CD4-positive, alpha-beta memory T cell (primary cell): ENCODE data around the gene STARD7. TPM values are rescaled to one million over a fixed set of nuclear protein-coding genes. Genes with fewer than 3 reads are reported as not detected.

Source experiments
- CTCF ChIA-PET: fragments of 350-600 bp; sonication (Branson Sonifier 250); formaldehyde crosslinking; loops from one replicate; lab custom pipeline; 2021; ENCODE audit warnings: inconsistent platforms; ENCODE audit not compliant: partially characterized antibody; lab: Charles Lee
- POLR2A ChIA-PET: fragments of 350-600 bp; sonication (Branson Sonifier 250); formaldehyde crosslinking; loops from one replicate; lab custom pipeline; 2021; ENCODE audit not compliant: partially characterized antibody; lab: Charles Lee
- DNase-seq, 5 donors: peaks; one replicate each; pipeline versions ENCODE4 v3.0.0 to v3.0.0-alpha.2; 2020 to 2022; ENCODE audit warnings: mixed read lengths in 1 of 5
- H3K27ac ChIP-seq: one replicate; pipeline ENCODE4 v1.7.0; 2013; ENCODE audit warnings: low read depth, low read length
- H3K27me3 ChIP-seq: 2 replicates; pipeline ENCODE4 v1.7.0; 2013; ENCODE audit warnings: mild to moderate bottlenecking, low read length, moderate library complexity; ENCODE audit not compliant: insufficient read depth
- H3K36me3 ChIP-seq: 2 replicates; pipeline ENCODE4 v1.7.0; 2013; ENCODE audit warnings: mild to moderate bottlenecking, low read length, moderate library complexity; ENCODE audit not compliant: insufficient read depth
- H3K4me1 ChIP-seq: 2 replicates; pipeline ENCODE4 v1.7.0; 2013; ENCODE audit warnings: mild to moderate bottlenecking, low read length, moderate library complexity; ENCODE audit not compliant: insufficient read depth
- H3K4me3 ChIP-seq, 2 donors: one replicate each; pipeline ENCODE4 v1.7.0; 2013; ENCODE audit warnings: low read length in 2 of 2, mild to moderate bottlenecking in 1 of 2
- H3K9me3 ChIP-seq, 2 donors: one replicate each; pipeline ENCODE4 v1.7.0; 2013; ENCODE audit warnings: low read length in 2 of 2, control low read depth in 1 of 2; ENCODE audit not compliant: control insufficient read depth in 1 of 2
- H3K27ac Mint-ChIP-seq, 7 donors: one replicate each; pipeline ENCODE4 v1.8.0; 2020 to 2021; ENCODE audit warnings: mixed read lengths in 7 of 7, mild to moderate bottlenecking in 6 of 7, inconsistent platforms in 3 of 7, moderate library complexity in 3 of 7
- H3K27me3 Mint-ChIP-seq, 2 donors: one replicate each; pipeline ENCODE4 v1.8.0; 2020 to 2021; ENCODE audit warnings: mixed read lengths in 2 of 2
- H3K36me3 Mint-ChIP-seq, 2 donors: one replicate each; pipeline ENCODE4 v1.8.0; 2020 to 2021; ENCODE audit warnings: mixed read lengths in 2 of 2, inconsistent platforms in 1 of 2, mild to moderate bottlenecking in 1 of 2
- H3K4me1 Mint-ChIP-seq, 4 donors: one replicate each; pipeline ENCODE4 v1.8.0; 2020 to 2021; ENCODE audit warnings: mixed read lengths in 4 of 4, mild to moderate bottlenecking in 1 of 4
- H3K4me3 Mint-ChIP-seq, 8 donors: one replicate each; pipeline ENCODE4 v1.8.0; 2020 to 2021; ENCODE audit warnings: mixed read lengths in 8 of 8, mild to moderate bottlenecking in 7 of 8, moderate library complexity in 6 of 8, inconsistent platforms in 3 of 8
- H3K9me3 Mint-ChIP-seq, 8 donors: one replicate each; pipeline ENCODE4 v1.8.0; 2020 to 2021; ENCODE audit warnings: mixed read lengths in 8 of 8, mild to moderate bottlenecking in 5 of 8, inconsistent platforms in 3 of 8, moderate library complexity in 1 of 8
- intact Hi-C: fragments of 100-400 bp; cut with micrococcal nuclease; formaldehyde crosslinking; loops from one replicate; pipeline ENCODE4 v1.15.1; 2023
- polyA plus RNA-seq, 2 donors: library from polyadenylated mRNA; unstranded; fragments of 300-500 nt; fragmentation: Illumina TruSeq; gene quantifications; one replicate each; pipeline ENCODE4 v1.2.3, GENCODE V29; 2021
- total RNA-seq, 2 experiments: library from RNA; stranded (reverse); gene quantifications; one replicate each; pipeline ENCODE4 v1.2.3, GENCODE V29; 2021

STARD7 gene
- total and polyA plus RNA-seq, 4 experiments from 2014 or later, result 84.9 to 196 (median 101) TPM

DNA sequence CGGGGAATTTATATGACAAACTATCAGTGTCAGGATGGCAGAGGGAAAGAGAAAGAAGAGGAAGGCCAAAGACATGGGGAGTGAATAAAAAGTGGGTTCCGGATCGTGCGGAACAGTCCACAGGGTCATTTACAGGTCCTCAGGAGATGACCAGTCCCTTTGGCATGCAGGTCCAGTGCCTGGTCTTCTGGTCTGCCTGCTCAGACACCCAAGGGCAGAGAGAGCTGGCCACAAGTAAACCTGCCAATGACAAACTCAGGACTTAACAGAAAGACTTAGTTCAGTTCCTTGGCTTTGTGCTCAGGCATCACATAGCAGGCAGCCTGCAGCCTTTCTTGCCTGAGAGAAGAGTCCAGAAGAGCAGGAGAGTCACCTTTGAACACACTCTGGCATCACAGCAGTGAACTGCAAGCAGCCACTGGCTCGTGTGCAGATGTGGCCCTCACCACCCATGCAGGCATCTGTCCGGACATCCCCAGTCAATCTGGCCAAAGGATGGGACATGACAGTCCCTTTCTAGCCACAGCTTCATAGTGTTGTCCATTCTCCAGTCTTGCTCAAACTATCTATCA, 43.2 kb upstream of the STARD7 start:
- H3K9me3 Mint-ChIP-seq, result no peaks in the 10 kb centered on the region
- H3K36me3 ChIP-seq, result peaks cover 41% of the 10 kb centered on the region
- no peak overlapping the region for H3K27ac ChIP-seq
- H3K4me3 Mint-ChIP-seq, result no peak overlapping the region
- peaks cover 7% of the 10 kb centered on the region for H3K4me1 ChIP-seq
- no peaks in the 10 kb centered on the region for H3K27me3 Mint-ChIP-seq
- H3K27ac Mint-ChIP-seq, result peak overlapping the region in 6 of 7 donors; percentile 17 to 87 (median 54)
- ChIA-PET POLR2A (interaction anchor here (1.6 kb wide), 1 partner anchor 10 kb away, joined by 4 read pairs; no protein-coding TSS in a partner anchor), CTCF (no interaction called here)
- peaks cover 10 to 20% (median 17%) of the 10 kb centered on the region in 4 donors for H3K4me1 Mint-ChIP-seq
- DNase-seq, result no peak
- peaks cover 31 to 54% of the 10 kb centered on the region in 2 donors for H3K36me3 Mint-ChIP-seq
- H3K27me3 ChIP-seq, result no peaks in the 10 kb centered on the region
- no peaks in the 10 kb centered on the region for H3K9me3 ChIP-seq
- intact Hi-C loops, result no loop called here
- H3K4me3 ChIP-seq, result no peak overlapping the region

DNA sequence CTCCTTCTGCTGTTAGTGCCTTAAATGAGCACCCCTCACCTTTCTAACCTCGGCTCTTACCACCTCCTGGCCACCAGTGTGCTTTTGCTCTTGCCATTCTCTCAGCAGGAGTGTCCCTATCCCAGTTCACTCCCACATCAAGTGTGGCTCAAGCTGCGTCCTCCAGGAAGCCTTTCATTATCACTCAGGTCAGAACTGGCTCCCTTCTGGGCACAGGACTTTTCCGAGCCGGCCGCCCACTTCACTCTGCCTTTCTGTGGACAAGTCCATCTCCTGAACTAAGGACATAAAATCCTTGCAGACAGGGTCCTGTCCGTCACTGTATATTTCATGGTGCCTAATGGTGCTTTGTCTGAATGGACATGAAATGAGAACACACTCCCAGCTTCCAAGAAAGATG, 41.6 kb upstream of the STARD7 start:
- no peak for DNase-seq
- H3K27ac ChIP-seq, result no peak overlapping the region
- Mint-ChIP-seq H3K4me1 (peaks cover 19 to 29% (median 25%) of the 10 kb centered on the region in 4 donors), H3K36me3 (peaks cover 23 to 44% of the 10 kb centered on the region in 2 donors), H3K9me3 (no peaks in the 10 kb centered on the region), H3K4me3 (no peak overlapping the region), H3K27ac (peak overlapping the region in 6 of 7 donors; percentile 5 to 85 (median 42)), H3K27me3 (no peaks in the 10 kb centered on the region)
- peaks cover 18% of the 10 kb centered on the region for H3K4me1 ChIP-seq
- H3K27me3 ChIP-seq, result no peaks in the 10 kb centered on the region
- H3K9me3 ChIP-seq, result no peaks in the 10 kb centered on the region
- ChIA-PET POLR2A (no interaction called here), CTCF (interaction anchor here (2.0 kb wide), 1 partner anchor 11 kb away, joined by 4 read pairs; no protein-coding TSS in a partner anchor)
- peaks cover 35% of the 10 kb centered on the region for H3K36me3 ChIP-seq
- intact Hi-C loops, result no loop called here
- no peak overlapping the region for H3K4me3 ChIP-seq

DNA sequence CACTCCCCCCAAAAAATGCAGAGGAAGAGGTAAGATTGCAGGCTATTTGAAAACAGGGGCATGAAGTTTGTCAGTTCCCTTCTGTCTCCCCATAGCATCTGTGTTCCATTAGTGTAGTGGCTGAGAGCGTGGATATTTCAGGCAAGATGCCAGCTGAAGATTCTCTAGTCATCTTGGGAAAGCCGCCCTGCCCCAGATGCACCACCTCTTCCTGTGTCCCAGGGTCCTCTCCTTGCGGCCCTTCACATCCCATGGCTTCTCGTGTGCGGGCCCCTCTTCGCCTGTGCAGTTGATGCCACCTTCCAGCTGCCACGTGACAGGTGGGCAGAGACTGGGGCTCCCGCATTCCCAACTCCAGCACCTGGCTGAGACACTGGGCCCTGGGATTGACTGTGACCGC, 41.0 kb upstream of the STARD7 start:
- no peaks in the 10 kb centered on the region for H3K27me3 ChIP-seq
- H3K4me3 ChIP-seq, result no peak overlapping the region
- no peaks in the 10 kb centered on the region for H3K9me3 ChIP-seq
- H3K36me3 ChIP-seq, result peaks cover 29% of the 10 kb centered on the region
- Mint-ChIP-seq H3K4me1 (peaks cover 22 to 32% (median 26%) of the 10 kb centered on the region in 4 donors), H3K4me3 (no peak overlapping the region), H3K27me3 (no peaks in the 10 kb centered on the region), H3K36me3 (peaks cover 21 to 39% of the 10 kb centered on the region in 2 donors), H3K9me3 (no peaks in the 10 kb centered on the region), H3K27ac (peak overlapping the region in 6 of 7 donors; percentile 4 to 74 (median 16))
- peaks cover 18% of the 10 kb centered on the region for H3K4me1 ChIP-seq
- H3K27ac ChIP-seq, result no peak overlapping the region
- intact Hi-C loops, result no loop called here
- ChIA-PET CTCF (interaction anchor here (2.0 kb wide), 1 partner anchor 12 kb away, joined by 4 read pairs; no protein-coding TSS in a partner anchor), POLR2A (no interaction called here)
- no peak for DNase-seq

DNA sequence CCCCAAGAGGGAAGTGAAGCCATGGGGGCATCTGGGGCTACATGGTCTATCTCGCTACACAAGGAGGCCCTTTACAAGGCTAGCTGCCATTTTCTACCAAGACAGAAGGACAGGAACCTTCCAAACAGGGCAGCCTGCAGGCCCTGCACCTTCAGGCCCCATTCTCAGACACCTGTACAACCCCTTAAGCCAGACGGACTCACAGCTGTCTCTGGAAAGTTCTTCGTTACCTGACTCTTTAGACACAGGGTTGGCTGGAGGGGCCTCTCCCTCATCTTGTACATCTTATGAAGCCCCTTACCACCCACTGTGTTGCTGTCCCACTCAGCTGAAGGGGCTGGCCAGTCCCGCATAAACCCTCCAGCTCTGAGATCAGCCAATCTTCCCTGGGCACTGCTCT, 40.0 kb upstream of the STARD7 start:
- peaks cover 20% of the 10 kb centered on the region for H3K36me3 ChIP-seq
- H3K4me1 Mint-ChIP-seq, result peaks cover 21 to 30% (median 26%) of the 10 kb centered on the region in 4 donors
- no peak overlapping the region for H3K4me3 ChIP-seq
- H3K4me1 ChIP-seq, result peaks cover 18% of the 10 kb centered on the region
- POLR2A ChIA-PET, result interaction anchor here (1.3 kb wide), 1 partner anchor 27 kb away, joined by 3 read pairs; no protein-coding TSS in a partner anchor
- no peak overlapping the region for H3K4me3 Mint-ChIP-seq
- no peaks in the 10 kb centered on the region for H3K27me3 Mint-ChIP-seq
- H3K27ac ChIP-seq, result no peak overlapping the region
- no peaks in the 10 kb centered on the region for H3K9me3 ChIP-seq
- peaks cover 14 to 29% of the 10 kb centered on the region in 2 donors for H3K36me3 Mint-ChIP-seq
- peak overlapping the region in 3 of 7 donors; percentile 36 to 48 (median 46) for H3K27ac Mint-ChIP-seq
- no peak for DNase-seq
- CTCF ChIA-PET, result no interaction called here
- no peaks in the 10 kb centered on the region for H3K9me3 Mint-ChIP-seq
- intact Hi-C loops, result no loop called here
- H3K27me3 ChIP-seq, result no peaks in the 10 kb centered on the region

DNA sequence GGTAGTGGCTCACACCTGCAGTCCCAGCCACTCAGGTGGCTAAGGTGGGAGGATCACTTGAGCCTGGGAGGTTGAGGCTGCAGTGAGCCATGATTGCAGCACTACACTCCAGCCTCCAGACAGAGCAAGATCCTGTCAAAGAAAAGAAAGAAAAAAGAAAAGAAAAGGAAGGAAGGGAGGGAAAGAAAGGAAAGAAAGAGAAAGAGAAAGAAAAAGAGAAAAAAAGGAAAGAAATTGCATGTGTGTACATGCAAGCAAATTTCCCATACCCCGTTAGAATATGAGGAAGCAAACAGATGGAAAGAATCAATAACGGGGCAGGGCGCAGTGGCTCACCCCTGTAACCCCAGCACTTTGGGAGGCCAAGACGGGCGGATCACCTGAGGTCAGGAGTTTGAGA, 39.3 kb upstream of the STARD7 start:
- no peak for DNase-seq
- Mint-ChIP-seq H3K9me3 (no peaks in the 10 kb centered on the region), H3K36me3 (peaks cover 9 to 23% of the 10 kb centered on the region in 2 donors), H3K27ac (peak overlapping the region in 5 of 7 donors; percentile 12 to 72 (median 64)), H3K4me3 (no peak overlapping the region), H3K27me3 (no peaks in the 10 kb centered on the region), H3K4me1 (peaks cover 22 to 33% (median 27%) of the 10 kb centered on the region in 4 donors)
- Histone ChIP-seq H3K36me3 (peaks cover 12% of the 10 kb centered on the region), H3K4me1 (peaks cover 22% of the 10 kb centered on the region), H3K27ac (no peak overlapping the region), H3K4me3 (no peak overlapping the region), H3K9me3 (no peaks in the 10 kb centered on the region), H3K27me3 (no peaks in the 10 kb centered on the region)
- intact Hi-C loops, result no loop called here
- ChIA-PET POLR2A (interaction anchor here (1.3 kb wide), 1 partner anchor 28 kb away, joined by 3 read pairs; no protein-coding TSS in a partner anchor), CTCF (no interaction called here)

DNA sequence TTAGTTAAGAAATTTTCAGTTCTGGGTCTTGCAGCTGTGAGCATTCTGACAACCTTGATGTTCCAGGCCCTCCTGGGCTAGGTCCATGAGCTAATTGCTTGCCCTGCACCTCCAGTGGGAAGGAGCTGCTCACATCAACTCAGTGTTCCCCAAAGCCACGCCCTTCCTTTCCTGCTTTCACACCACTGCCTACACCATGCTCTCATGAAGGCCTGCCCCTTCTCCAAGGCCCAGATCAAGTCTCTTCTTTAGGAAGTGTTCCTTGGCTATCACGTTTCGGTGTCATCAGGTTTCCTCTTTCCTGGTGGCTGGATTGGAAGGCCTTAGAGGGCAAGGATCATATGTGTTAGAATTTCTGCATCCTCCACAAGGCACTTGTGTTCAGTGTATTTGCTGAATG, 38.4 kb upstream of the STARD7 start:
- Mint-ChIP-seq H3K27ac (peak overlapping the region in 6 of 7 donors; percentile 37 to 83 (median 62)), H3K9me3 (no peaks in the 10 kb centered on the region), H3K27me3 (no peaks in the 10 kb centered on the region), H3K36me3 (peaks cover 5 to 14% of the 10 kb centered on the region in 2 donors), H3K4me1 (peaks cover 29 to 42% (median 35%) of the 10 kb centered on the region in 4 donors), H3K4me3 (no peak overlapping the region)
- Histone ChIP-seq H3K27me3 (no peaks in the 10 kb centered on the region), H3K36me3 (peaks cover 3% of the 10 kb centered on the region), H3K27ac (no peak overlapping the region), H3K4me1 (peaks cover 30% of the 10 kb centered on the region), H3K4me3 (no peak overlapping the region), H3K9me3 (no peaks in the 10 kb centered on the region)
- intact Hi-C loops, result no loop called here
- no peak for DNase-seq
- CTCF ChIA-PET, result no interaction called here
- POLR2A ChIA-PET, result interaction anchor here (0.8 kb wide), 1 partner anchor 39 kb away, joined by 4 read pairs; no protein-coding TSS in a partner anchor

DNA sequence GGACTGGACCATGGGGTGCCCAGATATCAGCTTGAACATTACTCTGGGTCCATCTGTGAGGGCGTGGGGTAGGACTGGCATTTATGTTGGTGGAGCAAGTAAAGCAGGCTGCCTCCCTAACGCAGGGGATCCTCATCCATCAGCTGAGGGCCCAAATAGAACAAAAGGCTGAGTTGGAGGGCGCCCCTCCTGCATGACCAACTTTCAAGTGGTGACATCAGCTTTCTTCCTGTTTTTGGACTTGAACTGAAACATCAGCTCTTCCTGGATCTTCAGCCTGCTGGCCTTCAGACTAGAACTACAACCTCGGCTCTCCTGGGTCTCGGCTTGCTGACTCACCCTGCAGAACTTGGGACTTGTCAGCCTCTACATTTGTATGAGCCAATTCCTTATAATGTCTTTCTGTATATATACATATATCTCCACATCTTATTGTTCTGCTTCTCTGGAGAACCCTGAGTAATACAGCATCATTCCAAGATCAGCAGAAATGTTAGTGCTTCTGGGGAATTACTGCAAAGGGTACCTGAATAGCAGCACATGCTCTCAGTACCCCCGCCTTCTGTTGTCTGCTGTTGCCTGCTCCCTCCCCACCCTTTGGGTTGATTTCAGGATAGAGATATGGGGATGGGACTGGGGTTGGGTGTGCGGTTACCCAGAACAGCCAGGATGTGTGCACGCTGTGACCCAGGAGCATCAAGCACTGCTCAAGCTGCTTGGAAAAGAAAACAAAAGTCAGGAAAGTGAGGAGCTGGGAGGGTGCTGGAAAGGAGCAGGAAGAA, 37.2 kb upstream of the STARD7 start:
- H3K4me3 Mint-ChIP-seq, result peak overlapping the region in 1 of 8 donors; percentile 42
- Histone ChIP-seq H3K4me3 (no peak overlapping the region), H3K9me3 (no peaks in the 10 kb centered on the region), H3K27me3 (no peaks in the 10 kb centered on the region), H3K4me1 (peaks cover 43% of the 10 kb centered on the region), H3K36me3 (no peaks in the 10 kb centered on the region), H3K27ac (no peak overlapping the region)
- intact Hi-C loops, result no loop called here
- peaks cover 38 to 54% (median 46%) of the 10 kb centered on the region in 4 donors for H3K4me1 Mint-ChIP-seq
- no peaks in the 10 kb centered on the region for H3K9me3 Mint-ChIP-seq
- H3K27ac Mint-ChIP-seq, result peak overlapping the region; percentile 11 to 89 (median 58)
- H3K27me3 Mint-ChIP-seq, result no peaks in the 10 kb centered on the region
- no peak for DNase-seq
- ChIA-PET POLR2A (interaction anchor here (1.0 kb wide), 1 partner anchor 37 kb away, joined by 5 read pairs; the partner anchor contains the start of gene STARD7), CTCF (interaction anchor here (1.0 to 1.6 kb wide), 3 partner anchors 14 to 38 kb away, joined by 3 to 4 read pairs (median 4); partner anchors contain the start of gene STARD7)
- peaks cover 0 to 7% of the 10 kb centered on the region in 2 donors for H3K36me3 Mint-ChIP-seq
